Testis (tissue), 3 donors: ENCODE data around the gene APH1B. TPM values are rescaled to one million over a fixed set of nuclear protein-coding genes. Genes with fewer than 3 reads are reported as not detected.

ENCODE experiments used
- DNase-seq: peaks from one replicate; pipeline ENCODE4 v3.0.0-alpha.2; 2019
- H3K27ac ChIP-seq, 2 donors: fragments of 200-600 bp; sonication (generic); one replicate each; pipeline ENCODE4 v1.5.1; 2019
- H3K27me3 ChIP-seq: fragments of 200-600 bp; sonication (generic); one replicate; pipeline ENCODE4 v1.5.1; 2019
- H3K36me3 ChIP-seq: fragments of 200-600 bp; sonication (generic); one replicate; pipeline ENCODE4 v1.5.1; 2017; ENCODE audit warnings: low read depth; ENCODE audit errors: missing control alignments
- H3K4me1 ChIP-seq: fragments of 200-600 bp; sonication (generic); one replicate; pipeline ENCODE4 v1.5.1; 2019
- H3K4me3 ChIP-seq, 2 donors: fragments of 200-600 bp; sonication (generic); one replicate each; pipeline ENCODE4 v1.5.1; 2017 to 2019
- H3K9me3 ChIP-seq: fragments of 200-600 bp; sonication (generic); one replicate; pipeline ENCODE4 v1.5.1; 2017
- POLR2A ChIP-seq: fragments of 450-650 bp; IDR thresholded peaks from one replicate; pipeline ENCODE4 v1.6.1; 2017; ENCODE audit warnings: antibody characterized with exemption, mild to moderate bottlenecking, moderate library complexity
- WGBS, 2 donors: methylation state at CpG; one replicate each; pipeline ENCODE4 v1.1.5; 2018; 5-methylcytosine and 5-hydroxymethylcytosine counted together
- intact Hi-C: fragments of 100-400 bp; cut with DNase I; formaldehyde crosslinking; loops from one replicate; pipeline ENCODE4 v1.15.1; 2023; ENCODE audit warnings: low total_unique reads
- polyA plus RNA-seq: library from polyadenylated mRNA; stranded (reverse); fragments of 350-450 nt; fragmentation: Illumina TruSeq; extraction: RNeasy Lipid Tissue Mini Kit (QIAGEN cat#74804); gene quantifications from one replicate; pipeline ENCODE4 v1.2.3, GENCODE V29; 2014; ENCODE audit warnings: low read depth, low replicate concordance; ENCODE audit not compliant: insufficient read depth
- total RNA-seq, 2 donors: library from RNA; depleted of rRNA; stranded (reverse); fragments of >200 nt; gene quantifications; one replicate each; pipeline ENCODE4 v1.2.3, GENCODE V29; 2016
- TF ChIP-seq, protein P1 (sequence below), 3 experiments: fragments of 450-650 bp in 2 of 3; fragments of 200-600 bp in 1 of 3; sonication (generic) in 1 of 3; IDR thresholded peaks; one replicate each; pipeline ENCODE4 v1.5.1; 2016 to 2019; ENCODE audit warnings: antibody characterized with exemption in 3 of 3, mild to moderate bottlenecking in 2 of 3, moderate library complexity in 1 of 3

The APH1B gene
- total and polyA plus RNA-seq, 3 donors from 2014 or later = 53.6 to 471 (median 69.7) TPM

GRCh38 chr15:63308491-63308890 is 31.1 kb downstream of the APH1B start:
- H3K4me1 ChIP-seq = no peaks in the 10 kb centered on the region
- no peaks in the 10 kb centered on the region for H3K9me3 ChIP-seq
- WGBS, 2 donors = 80 to 87% methylated on average over 4 of the region's 4 CpGs
- DNase-seq = no peak
- no peak overlapping the region for H3K4me3 ChIP-seq
- no peaks in the 10 kb centered on the region for H3K36me3 ChIP-seq
- no peaks in the 10 kb centered on the region for H3K27me3 ChIP-seq
- intact Hi-C loops = no loop called here
- TF ChIP-seq POLR2A = no peak
- TF ChIP-seq, protein P1, sequence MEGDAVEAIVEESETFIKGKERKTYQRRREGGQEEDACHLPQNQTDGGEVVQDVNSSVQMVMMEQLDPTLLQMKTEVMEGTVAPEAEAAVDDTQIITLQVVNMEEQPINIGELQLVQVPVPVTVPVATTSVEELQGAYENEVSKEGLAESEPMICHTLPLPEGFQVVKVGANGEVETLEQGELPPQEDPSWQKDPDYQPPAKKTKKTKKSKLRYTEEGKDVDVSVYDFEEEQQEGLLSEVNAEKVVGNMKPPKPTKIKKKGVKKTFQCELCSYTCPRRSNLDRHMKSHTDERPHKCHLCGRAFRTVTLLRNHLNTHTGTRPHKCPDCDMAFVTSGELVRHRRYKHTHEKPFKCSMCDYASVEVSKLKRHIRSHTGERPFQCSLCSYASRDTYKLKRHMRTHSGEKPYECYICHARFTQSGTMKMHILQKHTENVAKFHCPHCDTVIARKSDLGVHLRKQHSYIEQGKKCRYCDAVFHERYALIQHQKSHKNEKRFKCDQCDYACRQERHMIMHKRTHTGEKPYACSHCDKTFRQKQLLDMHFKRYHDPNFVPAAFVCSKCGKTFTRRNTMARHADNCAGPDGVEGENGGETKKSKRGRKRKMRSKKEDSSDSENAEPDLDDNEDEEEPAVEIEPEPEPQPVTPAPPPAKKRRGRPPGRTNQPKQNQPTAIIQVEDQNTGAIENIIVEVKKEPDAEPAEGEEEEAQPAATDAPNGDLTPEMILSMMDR (IDR thresholded peaks at IDR 0.05) = no peak
- no peak overlapping the region for H3K27ac ChIP-seq

- TF ChIP-seq POLR2A = no peak
- TF ChIP-seq, protein P1 (IDR thresholded peaks at IDR 0.05) = no peak
- H3K27ac ChIP-seq = no peak overlapping the region
- H3K27me3 ChIP-seq = no peaks in the 10 kb centered on the region
- WGBS, 2 donors = 85 to 89% methylated on average over 2 of the region's 2 CpGs
- no peaks in the 10 kb centered on the region for H3K36me3 ChIP-seq
- no peaks in the 10 kb centered on the region for H3K9me3 ChIP-seq
- H3K4me3 ChIP-seq = no peak overlapping the region
- no peaks in the 10 kb centered on the region for H3K4me1 ChIP-seq
- intact Hi-C loops = no loop called here
- no peak for DNase-seq
Measured at GRCh38 chr15:63308947-63309346, 31.5 kb downstream of the APH1B start.

DNA sequence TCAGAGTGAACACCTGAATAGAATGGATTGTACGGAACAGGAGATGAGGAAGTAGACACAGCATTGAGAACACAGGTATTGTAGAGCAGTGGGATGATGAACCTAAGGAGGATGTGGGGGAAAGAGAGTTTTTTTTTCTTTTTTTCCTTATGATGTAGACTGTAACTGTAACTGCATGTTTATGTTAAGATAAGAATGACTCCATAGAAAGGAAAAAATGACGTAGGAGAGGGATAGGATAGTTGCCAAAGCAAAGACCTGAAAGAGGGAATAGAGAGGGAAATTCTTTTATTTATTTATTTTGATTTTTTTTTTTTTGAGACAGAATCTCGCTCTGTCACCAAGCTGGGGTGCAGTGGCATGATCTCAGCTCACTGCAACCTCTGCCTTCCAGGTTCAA is 33.2 kb downstream of the APH1B start:
- H3K27me3 ChIP-seq = no peaks in the 10 kb centered on the region
- H3K4me3 ChIP-seq = no peak overlapping the region
- TF ChIP-seq, protein P1 (IDR thresholded peaks at IDR 0.05) = no peak
- TF ChIP-seq POLR2A = no peak
- no peaks in the 10 kb centered on the region for H3K4me1 ChIP-seq
- H3K27ac ChIP-seq = no peak overlapping the region
- intact Hi-C loops = no loop called here
- H3K36me3 ChIP-seq = no peaks in the 10 kb centered on the region
- 87 to 90% methylated on average over 3 of the region's 3 CpGs for WGBS, 2 donors
- no peaks in the 10 kb centered on the region for H3K9me3 ChIP-seq
- no peak for DNase-seq

- 87 to 89% methylated on average over 1 of the region's 1 CpG for WGBS, 2 donors
- Histone ChIP-seq H3K4me1 (no peaks in the 10 kb centered on the region), H3K27me3 (no peaks in the 10 kb centered on the region), H3K27ac (no peak overlapping the region), H3K9me3 (no peaks in the 10 kb centered on the region), H3K36me3 (no peaks in the 10 kb centered on the region), H3K4me3 (no peak overlapping the region)
- no peak for TF ChIP-seq POLR2A
- TF ChIP-seq, protein P1 (IDR thresholded peaks at IDR 0.05) = no peak
- intact Hi-C loops = no loop called here
- DNase-seq = no peak
Measured at GRCh38 chr15:63312286-63312685, 34.9 kb downstream of the APH1B start.

DNA sequence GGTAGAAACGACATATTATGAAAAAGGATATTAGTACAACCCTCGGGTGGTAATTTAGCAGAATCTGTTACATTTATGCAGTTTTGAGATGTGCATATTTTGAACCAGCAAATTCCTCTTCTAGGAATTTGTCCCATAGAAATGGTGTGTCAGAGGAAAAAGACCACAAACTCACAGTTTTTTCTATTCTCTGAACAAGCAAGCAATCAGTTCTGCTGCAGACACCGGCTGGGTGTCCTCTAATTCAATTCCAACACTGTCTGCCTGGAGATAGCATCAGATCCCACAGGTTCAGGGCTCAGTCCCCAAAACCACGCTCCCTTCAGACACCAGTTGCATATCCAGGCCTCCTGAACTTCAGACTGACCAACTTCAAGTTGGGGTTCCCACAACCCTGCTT is 36.4 kb downstream of the APH1B start:
- no peak for DNase-seq
- no peak for TF ChIP-seq POLR2A
- TF ChIP-seq, protein P1 (IDR thresholded peaks at IDR 0.05) = no peak
- Histone ChIP-seq H3K27me3 (no peaks in the 10 kb centered on the region), H3K27ac (no peak overlapping the region), H3K36me3 (no peaks in the 10 kb centered on the region), H3K9me3 (no peaks in the 10 kb centered on the region), H3K4me1 (no peaks in the 10 kb centered on the region), H3K4me3 (no peak overlapping the region)
- WGBS, 2 donors = 79 to 90% methylated on average over 4 of the region's 4 CpGs
- intact Hi-C loops = no loop called here
